SK-N-SH (cell line): Measurements from ENCODE around the gene RNF166.

Experiments used
- EP300 ChIP-seq, 2 experiments: IDR thresholded peaks; 2 replicates each; pipeline versions ENCODE4 v1.4.0 to v1.6.1; 2012; ENCODE audit warnings: borderline replicate concordance in 1 of 2, low read depth in 1 of 2, low read length in 1 of 2
- GABPA ChIP-seq: IDR thresholded peaks from 2 replicates; pipeline ENCODE4 v1.4.0; 2012; ENCODE audit warnings: low read depth, mild to moderate bottlenecking
- GATA2 ChIP-seq: sonication (generic); formaldehyde crosslinking; IDR thresholded peaks from 2 replicates; pipeline ENCODE4 v1.5.0; 2020; ENCODE audit warnings: mild to moderate bottlenecking, missing genetic modification reagents
- POLR2AphosphoS5 ChIP-seq: IDR thresholded peaks from 2 replicates; pipeline ENCODE4 v1.6.1; 2012; ENCODE audit warnings: low read depth, low read length
- RCOR1 ChIP-seq: fragments of 150-350 bp; IDR thresholded peaks from 2 replicates; pipeline ENCODE4 v1.6.1; 2017; ENCODE audit warnings: antibody characterized with exemption, low read length
- SMC3 ChIP-seq: IDR thresholded peaks from 2 replicates; pipeline ENCODE4 v1.6.1; 2012; ENCODE audit warnings: low read depth, low read length, improper control_type of control experiment
- YY1 ChIP-seq: IDR thresholded peaks from 2 replicates; pipeline ENCODE4 v1.4.0; 2012; ENCODE audit warnings: low read depth, mild to moderate bottlenecking
- TF ChIP-seq, protein P1 (sequence below): fragments of 200-600 bp; sonication (generic); IDR thresholded peaks from 2 replicates; pipeline ENCODE4 v1.6.1; 2017; ENCODE audit warnings: antibody characterized with exemption, mild to moderate bottlenecking, moderate library complexity

DNA sequence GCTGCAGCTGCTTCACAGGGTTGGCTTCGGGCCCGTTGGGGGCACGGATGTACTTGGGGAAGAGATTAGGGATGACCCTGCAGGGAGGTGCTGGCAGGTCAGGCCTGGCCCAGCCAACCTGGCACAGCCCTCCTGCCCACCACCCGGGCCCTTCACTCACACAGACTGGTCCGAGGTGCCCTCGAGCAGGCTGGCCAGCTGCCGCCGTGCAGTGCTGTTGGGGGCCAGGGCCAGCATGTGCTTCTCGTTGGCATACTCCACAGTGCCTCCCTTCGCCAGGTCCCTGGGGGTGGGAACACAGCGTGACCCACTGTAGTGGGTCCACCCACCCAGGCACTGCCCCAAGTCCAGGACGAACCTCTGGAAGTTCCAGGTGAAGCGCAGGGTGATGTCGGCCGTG lies 10.0 kb upstream of the RNF166 start:
- TF ChIP-seq, protein P1, sequence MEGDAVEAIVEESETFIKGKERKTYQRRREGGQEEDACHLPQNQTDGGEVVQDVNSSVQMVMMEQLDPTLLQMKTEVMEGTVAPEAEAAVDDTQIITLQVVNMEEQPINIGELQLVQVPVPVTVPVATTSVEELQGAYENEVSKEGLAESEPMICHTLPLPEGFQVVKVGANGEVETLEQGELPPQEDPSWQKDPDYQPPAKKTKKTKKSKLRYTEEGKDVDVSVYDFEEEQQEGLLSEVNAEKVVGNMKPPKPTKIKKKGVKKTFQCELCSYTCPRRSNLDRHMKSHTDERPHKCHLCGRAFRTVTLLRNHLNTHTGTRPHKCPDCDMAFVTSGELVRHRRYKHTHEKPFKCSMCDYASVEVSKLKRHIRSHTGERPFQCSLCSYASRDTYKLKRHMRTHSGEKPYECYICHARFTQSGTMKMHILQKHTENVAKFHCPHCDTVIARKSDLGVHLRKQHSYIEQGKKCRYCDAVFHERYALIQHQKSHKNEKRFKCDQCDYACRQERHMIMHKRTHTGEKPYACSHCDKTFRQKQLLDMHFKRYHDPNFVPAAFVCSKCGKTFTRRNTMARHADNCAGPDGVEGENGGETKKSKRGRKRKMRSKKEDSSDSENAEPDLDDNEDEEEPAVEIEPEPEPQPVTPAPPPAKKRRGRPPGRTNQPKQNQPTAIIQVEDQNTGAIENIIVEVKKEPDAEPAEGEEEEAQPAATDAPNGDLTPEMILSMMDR = no peak
- TF ChIP-seq SMC3 (no peak), GABPA (no peak), YY1 (no peak), EP300 (IDR thresholded peaks at IDR 0.05; ENCODE audit: borderline replicate concordance in 1 of 2, low read depth in 1 of 2, low read length in 1 of 2) (no peak), RCOR1 (no peak), GATA2 (CRISPR knock-in tag) (no peak), POLR2AphosphoS5 (no peak)
